Gastroesophageal sphincter (tissue), 3 donors: ENCODE measurements around the gene RNMT.

Experiments used
- EP300 ChIP-seq: sonication (generic); formaldehyde crosslinking; IDR thresholded peaks from one replicate; pipeline ENCODE4 v1.6.1; 2017; ENCODE audit warnings: antibody characterized with exemption, mild to moderate bottlenecking
- POLR2A ChIP-seq, 2 donors: fragments of 450-650 bp; IDR thresholded peaks; one replicate each; pipeline ENCODE4 v1.6.1; 2017; ENCODE audit warnings: antibody characterized with exemption in 2 of 2, mild to moderate bottlenecking in 2 of 2, moderate library complexity in 1 of 2
- TF ChIP-seq, protein P1 (sequence below), 4 experiments: fragments of 200-600 bp in 2 of 4; fragments of 450-650 bp in 2 of 4; sonication (generic) in 1 of 4; IDR thresholded peaks; one replicate each; pipeline ENCODE4 v1.5.1; 2017 to 2019; ENCODE audit warnings: antibody characterized with exemption in 4 of 4, mild to moderate bottlenecking in 2 of 4, moderate library complexity in 2 of 4

GRCh38 chr18:13700153-13700552 lies 26.3 kb upstream of the RNMT start:
- TF ChIP-seq EP300 (no peak), POLR2A (IDR thresholded peaks at IDR 0.05) (no peak)
- TF ChIP-seq, protein P1, sequence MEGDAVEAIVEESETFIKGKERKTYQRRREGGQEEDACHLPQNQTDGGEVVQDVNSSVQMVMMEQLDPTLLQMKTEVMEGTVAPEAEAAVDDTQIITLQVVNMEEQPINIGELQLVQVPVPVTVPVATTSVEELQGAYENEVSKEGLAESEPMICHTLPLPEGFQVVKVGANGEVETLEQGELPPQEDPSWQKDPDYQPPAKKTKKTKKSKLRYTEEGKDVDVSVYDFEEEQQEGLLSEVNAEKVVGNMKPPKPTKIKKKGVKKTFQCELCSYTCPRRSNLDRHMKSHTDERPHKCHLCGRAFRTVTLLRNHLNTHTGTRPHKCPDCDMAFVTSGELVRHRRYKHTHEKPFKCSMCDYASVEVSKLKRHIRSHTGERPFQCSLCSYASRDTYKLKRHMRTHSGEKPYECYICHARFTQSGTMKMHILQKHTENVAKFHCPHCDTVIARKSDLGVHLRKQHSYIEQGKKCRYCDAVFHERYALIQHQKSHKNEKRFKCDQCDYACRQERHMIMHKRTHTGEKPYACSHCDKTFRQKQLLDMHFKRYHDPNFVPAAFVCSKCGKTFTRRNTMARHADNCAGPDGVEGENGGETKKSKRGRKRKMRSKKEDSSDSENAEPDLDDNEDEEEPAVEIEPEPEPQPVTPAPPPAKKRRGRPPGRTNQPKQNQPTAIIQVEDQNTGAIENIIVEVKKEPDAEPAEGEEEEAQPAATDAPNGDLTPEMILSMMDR (IDR thresholded peaks at IDR 0.05) = no peak
